MM.1S (cell line): Measurements from ENCODE around the gene SLC26A2.
A peak's percentile ranks its signal among the peaks of the same experiment; 100 is the strongest.

Experiments used
- DNase-seq: peaks from one replicate; pipeline ENCODE4 v3.0.0-alpha.2; 2015
- H2AFZ ChIP-seq: fragments of 300-600 bp; sonication (generic); 2 replicates; pipeline ENCODE4 v1.6.0; 2016; ENCODE audit warnings: antibody characterized with exemption, low read length
- H3F3A ChIP-seq: fragments of 300-600 bp; sonication (generic); 2 replicates; pipeline ENCODE4 v1.6.1; 2016; ENCODE audit warnings: mild to moderate bottlenecking, antibody characterized with exemption, low read length, moderate library complexity, mixed read lengths; ENCODE audit not compliant: insufficient read depth
- H3K27ac ChIP-seq: fragments of 300-600 bp; sonication (generic); 2 replicates; pipeline ENCODE4 v1.5.1; 2016; ENCODE audit warnings: mild to moderate bottlenecking, low read length
- H3K27me3 ChIP-seq: fragments of 300-600 bp; sonication (generic); replicated peaks from 2 replicates; pipeline ENCODE4 v1.6.0; 2016; ENCODE audit warnings: low read length; ENCODE audit not compliant: insufficient read depth
- H3K36me3 ChIP-seq: fragments of 300-600 bp; sonication (generic); replicated peaks from 2 replicates; pipeline ENCODE4 v1.6.1; 2016; ENCODE audit warnings: mild to moderate bottlenecking, low read length, mixed read lengths; ENCODE audit not compliant: insufficient read depth
- H3K4me1 ChIP-seq: fragments of 300-600 bp; sonication (generic); 2 replicates; pipeline ENCODE4 v1.6.1; 2016; ENCODE audit warnings: low read length, mixed read lengths
- H3K4me2 ChIP-seq: fragments of 300-600 bp; sonication (generic); 2 replicates; pipeline ENCODE4 v1.6.0; 2016; ENCODE audit warnings: low read depth, low read length
- H3K4me3 ChIP-seq: fragments of 300-600 bp; sonication (generic); 2 replicates; pipeline ENCODE4 v1.5.1; 2016; ENCODE audit warnings: low read length, mixed read lengths
- H3K79me2 ChIP-seq: fragments of 300-600 bp; sonication (generic); 2 replicates; pipeline ENCODE4 v1.6.1; 2016; ENCODE audit warnings: mixed run types, low read length, mixed read lengths
- H3K9ac ChIP-seq: fragments of 300-600 bp; sonication (generic); 2 replicates; pipeline ENCODE4 v1.6.1; 2016; ENCODE audit warnings: low read length, mixed read lengths
- H3K9me2 ChIP-seq: fragments of 300-600 bp; sonication (generic); replicated peaks from 2 replicates; pipeline ENCODE4 v1.6.1; 2016; ENCODE audit warnings: mild to moderate bottlenecking, low read length, mixed read lengths; ENCODE audit not compliant: insufficient read depth
- H3K9me3 ChIP-seq: fragments of 300-600 bp; sonication (generic); replicated peaks from 2 replicates; pipeline ENCODE4 v1.6.1; 2016; ENCODE audit warnings: mild to moderate bottlenecking, low read length, mixed read lengths; ENCODE audit not compliant: insufficient read depth
- H4K20me1 ChIP-seq: fragments of 300-600 bp; sonication (generic); 2 replicates; pipeline ENCODE4 v1.6.1; 2016; ENCODE audit warnings: mild to moderate bottlenecking, low read length, moderate library complexity, mixed read lengths; ENCODE audit not compliant: insufficient read depth
- EZH2 ChIP-seq: fragments of 300-600 bp; sonication (generic); optimal IDR thresholded peaks from 2 replicates; pipeline ENCODE3; 2017; ENCODE audit warnings: low read depth, mild to moderate bottlenecking, antibody characterized with exemption, low read length, mixed read lengths
- EZH2phosphoT487 ChIP-seq: fragments of 300-600 bp; sonication (generic); IDR thresholded peaks from 2 replicates; pipeline ENCODE4 v1.6.1; 2018; ENCODE audit warnings: antibody characterized with exemption, low read length
- TF ChIP-seq, protein P1 (sequence below): fragments of 300-600 bp; sonication (generic); IDR thresholded peaks from 2 replicates; pipeline ENCODE4 v1.5.1; 2016; ENCODE audit warnings: antibody characterized with exemption, low read length, mixed read lengths

SLC26A2 gene

DNA sequence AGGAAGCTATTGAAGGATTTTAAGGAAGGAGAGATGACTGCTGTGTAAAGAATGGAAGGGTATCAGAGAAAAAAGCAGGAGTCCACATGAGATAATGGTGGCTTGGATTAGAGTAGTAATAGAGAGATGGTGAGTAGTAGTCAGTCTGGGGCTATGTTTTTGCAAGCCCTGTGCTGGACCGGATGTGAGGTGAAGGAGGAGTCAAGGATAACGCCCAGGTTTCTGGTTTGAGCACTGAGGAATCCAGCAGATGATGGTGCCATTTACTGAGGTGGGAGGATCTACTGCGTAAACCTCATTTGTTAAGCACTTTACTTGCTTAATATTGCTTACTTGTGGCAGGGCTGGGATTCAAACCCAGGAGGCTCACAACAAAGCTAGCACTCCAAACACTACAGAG, 38.8 kb downstream of the SLC26A2 start:
- no peak for DNase-seq
- no peak overlapping the region for H2AFZ ChIP-seq
- no peaks in the 10 kb centered on the region for H3K9me3 ChIP-seq
- H4K20me1 ChIP-seq: no peaks in the 10 kb centered on the region
- H3K27ac ChIP-seq: no peak overlapping the region
- no peaks in the 10 kb centered on the region for H3K27me3 ChIP-seq
- peaks cover 20% of the 10 kb centered on the region for H3F3A ChIP-seq
- no peak overlapping the region for H3K9ac ChIP-seq
- TF ChIP-seq EZH2 (no peak), EZH2phosphoT487 (no peak)
- TF ChIP-seq, protein P1, sequence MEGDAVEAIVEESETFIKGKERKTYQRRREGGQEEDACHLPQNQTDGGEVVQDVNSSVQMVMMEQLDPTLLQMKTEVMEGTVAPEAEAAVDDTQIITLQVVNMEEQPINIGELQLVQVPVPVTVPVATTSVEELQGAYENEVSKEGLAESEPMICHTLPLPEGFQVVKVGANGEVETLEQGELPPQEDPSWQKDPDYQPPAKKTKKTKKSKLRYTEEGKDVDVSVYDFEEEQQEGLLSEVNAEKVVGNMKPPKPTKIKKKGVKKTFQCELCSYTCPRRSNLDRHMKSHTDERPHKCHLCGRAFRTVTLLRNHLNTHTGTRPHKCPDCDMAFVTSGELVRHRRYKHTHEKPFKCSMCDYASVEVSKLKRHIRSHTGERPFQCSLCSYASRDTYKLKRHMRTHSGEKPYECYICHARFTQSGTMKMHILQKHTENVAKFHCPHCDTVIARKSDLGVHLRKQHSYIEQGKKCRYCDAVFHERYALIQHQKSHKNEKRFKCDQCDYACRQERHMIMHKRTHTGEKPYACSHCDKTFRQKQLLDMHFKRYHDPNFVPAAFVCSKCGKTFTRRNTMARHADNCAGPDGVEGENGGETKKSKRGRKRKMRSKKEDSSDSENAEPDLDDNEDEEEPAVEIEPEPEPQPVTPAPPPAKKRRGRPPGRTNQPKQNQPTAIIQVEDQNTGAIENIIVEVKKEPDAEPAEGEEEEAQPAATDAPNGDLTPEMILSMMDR: no peak
- peaks cover 16% of the 10 kb centered on the region for H3K4me1 ChIP-seq
- H3K79me2 ChIP-seq: peaks cover 37% of the 10 kb centered on the region
- no peaks in the 10 kb centered on the region for H3K9me2 ChIP-seq
- H3K36me3 ChIP-seq: no peaks in the 10 kb centered on the region
- H3K4me3 ChIP-seq: peak overlapping the region; percentile 91; the same call in 1 of the 2 replicates
- H3K4me2 ChIP-seq: peak overlapping the region; percentile 89

DNA sequence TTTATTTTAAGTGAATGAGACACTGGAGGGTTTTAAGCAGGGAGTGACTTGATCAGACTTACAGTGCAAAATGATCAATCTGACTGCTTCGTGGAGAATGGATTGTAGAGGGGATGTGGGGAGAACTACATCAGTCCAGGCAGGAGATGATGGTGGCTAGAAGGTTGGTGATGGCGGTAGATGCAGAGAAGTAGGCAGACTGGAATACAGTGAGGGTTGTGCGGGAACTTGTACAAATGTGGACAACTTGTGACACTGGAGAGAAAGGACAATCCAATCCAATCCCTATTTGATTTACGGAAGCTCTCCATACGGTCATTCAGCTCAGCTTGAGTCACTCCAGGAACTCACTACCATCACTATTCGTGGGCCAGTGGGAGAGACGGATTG, 39.3 kb downstream of the SLC26A2 start:
- DNase-seq: no peak
- TF ChIP-seq, protein P1: no peak
- TF ChIP-seq EZH2 (no peak), EZH2phosphoT487 (no peak)

DNA sequence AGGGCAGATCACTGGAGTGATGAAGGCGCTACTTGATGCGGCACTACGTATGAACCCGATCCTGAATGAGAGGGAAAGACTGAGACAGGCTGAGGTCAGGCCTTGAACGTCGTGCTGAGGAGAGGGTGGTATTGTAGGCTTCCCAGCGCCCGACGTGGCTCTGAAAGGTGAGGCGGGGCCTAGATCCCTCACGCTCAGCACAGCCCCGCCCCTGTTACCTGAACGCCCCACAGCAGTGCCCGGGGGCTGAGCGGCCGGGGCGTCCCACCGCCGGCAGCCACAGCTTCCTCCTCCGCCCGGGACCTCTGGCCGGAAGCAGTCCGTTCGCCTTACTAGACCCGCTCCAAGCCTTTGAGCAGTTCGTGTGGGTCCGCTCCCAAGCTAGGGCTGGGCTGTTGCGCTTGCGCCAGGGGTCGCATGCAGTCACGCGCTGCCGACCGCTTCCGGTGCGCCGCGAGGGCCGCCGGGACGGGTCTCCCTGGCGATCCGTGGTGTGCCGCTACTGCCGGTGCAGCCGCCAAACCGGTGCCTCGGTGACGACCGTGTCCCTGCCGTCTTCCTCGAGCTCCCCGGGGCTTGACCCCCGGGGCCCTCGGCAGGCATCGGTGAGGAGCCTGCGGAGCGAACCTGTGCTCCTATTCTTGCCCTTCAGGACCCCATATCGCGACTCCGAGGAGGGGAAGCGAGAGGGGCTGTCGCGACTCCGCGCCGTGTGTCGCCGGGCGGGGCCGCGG, 39.9 kb downstream of the SLC26A2 start, which contains the start of the genes HMGXB3 and TIGD6:
HMGXB3 (plus strand) TSS at position 484 of the 734 bp plus-strand sequence. CDS start 4,114 bp downstream, outside the sequence.
TIGD6 (minus strand) TSS at position 399 of the 734 bp plus-strand sequence. CDS start 4,306 bp downstream, outside the sequence.
- Histone ChIP-seq H3K4me3 (peak within 1 kb of the TSS; percentile 91), H3F3A (peaks cover 20% of the 10 kb centered on the region), H3K4me2 (peak within 1 kb of the TSS; percentile 89), H3K27ac (peak within 1 kb of the TSS; percentile 84), H3K4me1 (peaks cover 16% of the 10 kb centered on the region), H3K27me3 (no peaks in the 10 kb centered on the region), H3K9me3 (no peaks in the 10 kb centered on the region), H3K9me2 (no peaks in the 10 kb centered on the region), H4K20me1 (no peaks in the 10 kb centered on the region), H3K9ac (peak within 1 kb of the TSS; percentile 97), H3K36me3 (no peaks in the 10 kb centered on the region), H3K79me2 (peaks cover 45% of the 10 kb centered on the region), H2AFZ (peak within 1 kb of the TSS; percentile 79)
- TF ChIP-seq EZH2: no peak
- TF ChIP-seq, protein P1: no peak
- no peak for TF ChIP-seq EZH2phosphoT487
- DNase-seq: peak; percentile 97

More for the DNA sequence above, 39.3 kb downstream of the SLC26A2 start:
- H3K79me2 ChIP-seq: peaks cover 42% of the 10 kb centered on the region
- H3K4me3 ChIP-seq: peak overlapping the region; percentile 91
- H3K4me2 ChIP-seq: peak overlapping the region; percentile 89
- H3K9me2 ChIP-seq: no peaks in the 10 kb centered on the region
- no peaks in the 10 kb centered on the region for H3K9me3 ChIP-seq
- no peaks in the 10 kb centered on the region for H3K36me3 ChIP-seq
- H3F3A ChIP-seq: peaks cover 20% of the 10 kb centered on the region
- H3K27ac ChIP-seq: peak overlapping the region; percentile 84
- no peaks in the 10 kb centered on the region for H3K27me3 ChIP-seq
- no peaks in the 10 kb centered on the region for H4K20me1 ChIP-seq
- peak overlapping the region; percentile 79 for H2AFZ ChIP-seq
- peak overlapping the region; percentile 97 for H3K9ac ChIP-seq
- peaks cover 16% of the 10 kb centered on the region for H3K4me1 ChIP-seq
